Astrocyte of the spinal cord (primary cell): ENCODE data around the gene LZTR1.
"Not testable (repeated sequence)": the region's sequence is repeated elsewhere in the genome, so short reads cannot be mapped to it uniquely, and the experiment has no call there.

ENCODE experiments used
- DNase-seq: peaks from one replicate; pipeline ENCODE4 v3.0.0; 2011; ENCODE audit warnings: low read depth, low spot score
- H3K4me3 ChIP-seq: 2 replicates; pipeline ENCODE4 v1.5.1; 2011; ENCODE audit warnings: low read depth, mild to moderate bottlenecking, low read length, moderate library complexity
- in situ Hi-C: cut with HindIII; loops from 2 replicates; pipeline ENCODE4 v1.10.0; 2017; ENCODE audit warnings: low sequenced_read_pairs
- TF ChIP-seq, protein P1 (sequence below): IDR thresholded peaks from 2 replicates; pipeline ENCODE4 v1.5.1; 2012; ENCODE audit warnings: low read depth, mild to moderate bottlenecking, low read length, inconsistent platforms

The LZTR1 gene

DNA sequence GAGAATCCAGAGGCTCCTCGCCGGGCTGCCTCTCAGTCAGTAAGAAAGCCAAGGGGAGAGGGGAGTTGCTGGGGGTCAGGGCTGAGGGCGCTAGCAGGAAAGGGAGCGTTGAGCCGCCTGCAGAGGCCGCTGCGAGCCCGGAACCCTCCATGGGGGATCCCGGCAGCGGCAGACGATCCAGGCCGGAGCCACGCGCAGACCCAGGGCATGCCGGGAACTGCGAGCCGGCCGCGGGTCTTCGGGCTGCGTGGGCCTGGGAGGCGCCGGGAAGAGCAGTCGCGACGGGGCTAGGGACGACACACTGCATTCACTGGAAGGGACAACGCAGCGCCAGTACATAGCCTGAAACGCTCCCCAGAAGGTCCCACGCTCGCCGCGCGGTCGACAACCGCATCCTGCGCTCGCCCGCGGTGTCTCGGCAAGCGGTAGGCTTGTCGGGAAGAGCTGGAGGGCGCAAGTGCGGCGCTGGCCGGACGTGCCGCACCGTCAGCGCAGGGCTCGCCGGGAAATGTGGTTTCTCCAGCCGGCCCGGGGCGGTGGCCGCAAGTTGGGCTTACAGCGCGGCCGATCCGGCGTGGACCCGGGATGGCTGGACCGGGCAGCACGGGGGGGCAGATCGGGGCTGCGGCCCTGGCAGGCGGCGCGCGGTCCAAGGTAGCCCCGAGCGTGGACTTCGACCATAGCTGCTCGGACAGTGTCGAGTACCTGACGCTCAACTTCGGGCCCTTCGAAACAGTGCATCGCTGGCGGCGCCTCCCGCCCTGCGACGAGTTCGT is at the start of gene LZTR1:
Gene LZTR1, plus strand, starts transcription at position 511 of the 776 bp plus-strand sequence. Its CDS starts 75 bp downstream, at position 586.
- peak; percentile 88 for DNase-seq
- H3K4me3 ChIP-seq = peak within 1 kb of the TSS; percentile 85
- in situ Hi-C loops = no loop called here
- TF ChIP-seq, protein P1, sequence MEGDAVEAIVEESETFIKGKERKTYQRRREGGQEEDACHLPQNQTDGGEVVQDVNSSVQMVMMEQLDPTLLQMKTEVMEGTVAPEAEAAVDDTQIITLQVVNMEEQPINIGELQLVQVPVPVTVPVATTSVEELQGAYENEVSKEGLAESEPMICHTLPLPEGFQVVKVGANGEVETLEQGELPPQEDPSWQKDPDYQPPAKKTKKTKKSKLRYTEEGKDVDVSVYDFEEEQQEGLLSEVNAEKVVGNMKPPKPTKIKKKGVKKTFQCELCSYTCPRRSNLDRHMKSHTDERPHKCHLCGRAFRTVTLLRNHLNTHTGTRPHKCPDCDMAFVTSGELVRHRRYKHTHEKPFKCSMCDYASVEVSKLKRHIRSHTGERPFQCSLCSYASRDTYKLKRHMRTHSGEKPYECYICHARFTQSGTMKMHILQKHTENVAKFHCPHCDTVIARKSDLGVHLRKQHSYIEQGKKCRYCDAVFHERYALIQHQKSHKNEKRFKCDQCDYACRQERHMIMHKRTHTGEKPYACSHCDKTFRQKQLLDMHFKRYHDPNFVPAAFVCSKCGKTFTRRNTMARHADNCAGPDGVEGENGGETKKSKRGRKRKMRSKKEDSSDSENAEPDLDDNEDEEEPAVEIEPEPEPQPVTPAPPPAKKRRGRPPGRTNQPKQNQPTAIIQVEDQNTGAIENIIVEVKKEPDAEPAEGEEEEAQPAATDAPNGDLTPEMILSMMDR = peak; percentile 75

DNA sequence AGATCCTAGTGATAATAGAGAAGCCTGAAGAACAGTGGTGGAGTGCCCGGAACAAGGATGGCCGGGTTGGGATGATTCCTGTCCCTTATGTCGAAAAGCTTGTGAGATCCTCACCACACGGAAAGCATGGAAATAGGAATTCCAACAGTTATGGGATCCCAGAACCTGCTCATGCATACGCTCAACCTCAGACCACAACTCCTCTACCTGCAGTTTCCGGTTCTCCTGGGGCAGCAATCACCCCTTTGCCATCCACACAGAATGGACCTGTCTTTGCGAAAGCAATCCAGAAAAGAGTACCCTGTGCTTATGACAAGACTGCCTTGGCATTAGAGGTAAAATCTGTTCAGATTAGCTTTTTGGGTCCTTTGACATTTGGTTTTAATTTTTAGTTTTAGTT is 48.2 kb upstream of the LZTR1 start:
- TF ChIP-seq, protein P1 = no peak
- H3K4me3 ChIP-seq = no peak overlapping the region
- in situ Hi-C loops = no loop called here
- DNase-seq = no peak

DNA sequence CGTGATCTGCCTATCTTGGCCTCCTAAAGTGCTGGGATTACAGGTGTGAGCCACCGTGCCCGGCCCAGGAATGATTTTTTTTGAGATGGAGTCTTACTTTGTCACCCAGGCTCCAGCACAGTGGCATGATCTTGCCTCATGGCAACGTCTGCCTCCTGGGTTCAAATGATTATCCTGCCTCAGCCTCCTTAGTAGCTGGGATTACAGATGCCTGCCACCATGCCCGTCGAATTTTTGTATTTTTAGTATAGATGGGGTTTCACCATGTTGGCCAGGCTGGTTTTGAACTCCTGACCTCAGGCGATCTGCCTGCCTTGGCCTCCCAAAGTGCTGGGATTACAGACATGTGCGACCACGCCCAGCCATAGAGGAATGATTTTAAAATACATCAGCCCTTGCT is 47.0 kb upstream of the LZTR1 start:
- DNase-seq, in situ Hi-C loops, H3K4me3 ChIP-seq: not testable (repeated sequence)

DNA sequence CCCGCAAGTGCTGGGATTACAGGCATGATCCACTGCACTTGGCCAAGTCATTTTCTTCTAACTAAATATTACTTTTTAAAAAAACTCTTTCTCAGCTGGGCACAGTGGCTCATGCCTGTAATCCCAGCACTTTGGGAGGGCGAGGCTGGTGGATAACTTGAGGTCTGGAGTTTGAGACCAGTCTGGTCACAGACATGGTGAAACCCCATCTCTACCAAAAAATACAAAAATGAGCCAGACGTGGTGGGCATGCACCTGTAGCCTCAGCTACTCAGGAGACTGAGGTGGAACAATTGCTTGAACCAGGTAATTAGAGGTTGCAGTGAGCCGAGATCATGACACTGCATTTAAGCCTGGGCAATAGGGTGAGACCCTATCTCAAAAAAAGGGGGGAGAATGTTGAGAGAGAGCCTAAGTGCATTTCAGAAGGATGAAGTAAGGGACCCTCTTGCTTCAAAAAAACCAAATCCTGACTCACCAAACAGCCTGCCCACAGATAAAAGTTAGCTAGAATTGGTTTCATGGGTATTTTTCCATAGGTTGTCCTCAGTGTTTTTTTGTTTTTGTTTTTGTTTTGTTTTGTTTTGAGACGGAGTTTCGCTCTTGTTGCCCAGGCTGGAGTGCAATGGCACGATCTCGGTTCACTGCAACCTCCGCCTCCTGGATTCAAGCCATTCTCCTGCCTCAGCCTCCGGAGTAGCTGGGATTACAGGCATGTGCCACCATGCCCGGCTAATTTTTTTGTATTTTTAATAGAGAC is 46.1 kb upstream of the LZTR1 start:
- in situ Hi-C loops, DNase-seq: not testable (repeated sequence)

DNA sequence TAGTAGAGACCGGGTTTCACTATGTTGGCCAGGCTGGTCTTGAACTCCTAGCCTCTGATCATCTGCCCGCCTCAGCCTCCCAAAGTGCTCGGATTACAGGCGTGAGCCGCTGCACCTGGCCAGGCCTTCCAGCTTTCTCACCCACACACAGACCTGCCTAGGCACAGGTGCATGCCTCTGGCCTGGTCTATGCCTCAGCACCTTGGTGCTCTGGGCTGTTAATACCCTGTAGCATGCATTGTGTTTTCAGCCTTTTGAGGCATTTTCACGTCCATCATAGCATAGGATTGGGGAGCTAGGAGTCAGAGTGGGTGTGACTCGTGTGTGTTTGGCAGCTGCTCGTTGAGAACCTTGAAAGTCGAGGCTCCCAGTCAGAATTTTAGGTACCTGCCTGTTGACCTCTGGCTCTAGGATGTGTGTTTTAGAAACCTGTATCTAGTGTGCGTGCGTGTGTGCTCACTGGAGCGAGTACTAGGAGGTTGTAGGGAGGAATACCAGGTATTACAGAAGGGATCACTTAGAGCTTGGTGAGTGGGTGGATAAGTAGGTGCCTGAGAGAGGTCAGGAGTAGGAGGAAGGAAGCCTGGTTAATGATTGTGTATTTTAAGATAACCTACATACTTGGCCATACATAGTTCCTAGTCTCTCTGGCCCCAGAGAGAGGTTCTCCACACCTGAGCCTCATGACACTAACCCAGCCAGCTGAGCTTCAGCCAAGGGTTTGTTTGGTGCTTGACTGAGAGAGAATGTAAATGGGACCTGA is 44.9 kb upstream of the LZTR1 start:
- no peak overlapping the region for H3K4me3 ChIP-seq
- no peak for DNase-seq
- in situ Hi-C loops = no loop called here
- TF ChIP-seq, protein P1 = no peak

More for the DNA sequence above, 46.1 kb upstream of the LZTR1 start:
- H3K4me3 ChIP-seq = not testable (repeated sequence)

DNA sequence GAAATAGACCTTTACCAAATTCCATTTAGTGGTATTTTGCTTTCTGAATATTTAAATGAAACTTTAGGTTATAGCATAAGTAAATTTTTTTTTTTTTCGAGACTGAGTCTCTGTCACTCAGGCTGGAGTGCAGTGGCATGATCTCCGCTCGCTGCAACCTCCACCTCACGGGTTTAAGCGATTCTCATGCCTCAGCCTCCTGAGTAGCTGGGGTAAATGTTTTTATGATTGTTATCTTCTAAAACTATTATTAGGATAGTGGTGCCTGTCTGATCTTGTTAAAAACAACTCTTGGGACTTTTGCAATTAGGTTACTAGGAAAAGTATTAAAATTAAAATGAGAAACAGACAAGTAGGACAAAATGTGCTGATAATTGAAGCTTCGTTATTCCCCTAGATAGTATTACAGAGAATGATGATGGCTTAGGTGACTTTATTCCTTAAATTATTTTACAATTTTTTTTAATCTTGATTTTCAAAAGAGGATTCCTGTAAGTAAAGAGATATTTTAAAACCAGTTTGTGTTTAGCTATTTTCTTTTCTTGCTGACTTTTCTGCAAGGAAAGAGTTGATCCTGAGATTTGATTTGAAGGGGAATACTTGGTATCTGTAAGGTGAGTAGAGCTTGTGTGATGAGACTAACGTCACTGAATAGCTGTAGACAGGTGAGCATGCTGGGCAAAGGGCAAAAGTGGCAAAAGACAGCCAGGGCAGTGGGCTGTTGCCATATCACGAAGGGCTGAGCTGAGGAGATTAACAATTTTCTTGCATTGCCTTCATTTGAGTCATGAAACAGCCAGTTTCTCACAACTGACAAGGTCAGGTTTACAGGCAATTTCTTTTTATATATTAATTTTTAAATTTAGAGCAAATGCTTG is 44.1 kb upstream of the LZTR1 start:
- no peak for DNase-seq
- TF ChIP-seq, protein P1 = no peak
- in situ Hi-C loops = no loop called here
- H3K4me3 ChIP-seq = no peak overlapping the region

DNA sequence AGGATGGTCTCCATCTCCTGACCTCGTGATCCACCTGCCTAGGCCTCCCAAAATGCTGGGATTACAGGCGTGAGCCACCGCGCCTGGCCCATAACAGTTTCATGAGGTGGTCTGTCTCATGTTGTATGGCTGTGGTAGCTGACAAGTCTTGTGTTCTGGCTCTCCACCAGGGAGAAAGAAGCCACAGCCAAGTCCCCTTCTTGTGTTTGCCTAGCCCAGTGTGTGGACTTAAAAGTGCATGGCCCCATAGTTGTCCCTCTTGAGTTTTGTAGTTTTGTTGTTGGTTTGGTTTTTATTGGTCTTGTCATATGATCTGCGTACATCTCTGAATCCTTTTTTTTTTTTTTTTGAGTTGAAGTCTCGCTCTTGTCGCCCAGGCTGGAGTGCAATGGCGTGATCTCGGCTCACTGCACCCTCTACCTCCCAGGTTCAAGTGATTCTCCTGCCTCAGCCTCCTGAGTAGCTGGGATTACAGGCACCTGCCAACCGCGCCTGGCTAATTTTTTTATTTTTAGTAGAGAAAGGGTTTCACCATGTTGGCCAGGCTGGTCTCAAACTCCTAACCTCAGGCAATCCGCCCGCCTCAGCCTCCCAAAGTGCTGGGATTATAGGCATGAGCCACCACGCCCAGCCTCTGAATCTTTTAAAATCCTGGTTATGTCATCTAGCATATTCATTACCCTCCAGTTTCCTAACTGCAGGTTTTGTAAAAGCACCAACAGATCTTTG is 42.5 kb upstream of the LZTR1 start:
- DNase-seq, H3K4me3 ChIP-seq, in situ Hi-C loops: not testable (repeated sequence)
